Smooth muscle cell (in vitro differentiated cells): Measurements from ENCODE around the gene KCNH3. TPM values are rescaled to one million over a fixed set of nuclear protein-coding genes. Genes with fewer than 3 reads are reported as not detected.

Experiments used
- DNase-seq: peaks from one replicate; lab custom pipeline; 2025; ENCODE audit not compliant: unreplicated experiment; lab: John Stamatoyannopoulos, UW
- H2AFZ ChIP-seq: fragments of 200-600 bp; sonication (generic); 2 replicates; pipeline ENCODE4 v1.6.0; 2016; ENCODE audit warnings: antibody characterized with exemption, low read depth, mild to moderate bottlenecking
- H3F3A ChIP-seq: fragments of 200-600 bp; sonication (generic); 2 replicates; pipeline ENCODE4 v1.6.0; 2017; ENCODE audit warnings: antibody characterized with exemption, low read depth
- H3K27ac ChIP-seq: fragments of 200-600 bp; sonication (generic); 2 replicates; pipeline ENCODE4 v1.5.1; 2016; ENCODE audit warnings: low read depth, mild to moderate bottlenecking
- H3K27me3 ChIP-seq: fragments of 200-600 bp; sonication (generic); 2 replicates; pipeline ENCODE4 v1.6.1; 2016; ENCODE audit warnings: low read depth, mild to moderate bottlenecking
- H3K36me3 ChIP-seq: fragments of 200-600 bp; sonication (generic); 2 replicates; pipeline ENCODE4 v1.5.1; 2016; ENCODE audit warnings: low read depth
- H3K4me1 ChIP-seq: fragments of 200-600 bp; sonication (generic); 2 replicates; pipeline ENCODE4 v1.5.1; 2016; ENCODE audit warnings: low read depth
- H3K4me2 ChIP-seq: fragments of 200-600 bp; sonication (generic); 2 replicates; pipeline ENCODE4 v1.6.0; 2016; ENCODE audit warnings: mild to moderate bottlenecking
- H3K4me3 ChIP-seq: fragments of 200-600 bp; sonication (generic); 2 replicates; pipeline ENCODE4 v1.5.1; 2016; ENCODE audit warnings: mild to moderate bottlenecking
- H3K79me2 ChIP-seq: fragments of 200-600 bp; sonication (generic); 2 replicates; pipeline ENCODE4 v1.6.0; 2016; ENCODE audit warnings: low read depth, mild to moderate bottlenecking
- H3K9ac ChIP-seq: fragments of 200-600 bp; sonication (generic); 2 replicates; pipeline ENCODE4 v1.6.0; 2016; ENCODE audit warnings: low read depth
- H3K9me3 ChIP-seq: fragments of 200-600 bp; sonication (generic); replicated peaks from 2 replicates; pipeline ENCODE4 v1.5.1; 2016; ENCODE audit warnings: low read depth
- H4K20me1 ChIP-seq: fragments of 200-600 bp; sonication (generic); 2 replicates; pipeline ENCODE4 v1.6.0; 2016; ENCODE audit warnings: low read depth
- CTCF ChIP-seq: fragments of 200-600 bp; sonication (generic); IDR thresholded peaks from 2 replicates; pipeline ENCODE4 v1.5.1; 2017; ENCODE audit warnings: borderline replicate concordance, mild to moderate bottlenecking, antibody characterized with exemption; ENCODE audit not compliant: insufficient read depth, poor library complexity, severe bottlenecking
- WGBS: methylation state at CpG from one replicate; pipeline ENCODE4 v1.1.7; 2016; ENCODE audit warnings: low lambda C conversion rate; 5-methylcytosine and 5-hydroxymethylcytosine counted together
- polyA plus RNA-seq: library from polyadenylated mRNA; unstranded; fragments of >200 nt; fragmentation: Nextera tagmentation; extraction: Ambion mirVana; gene quantifications from 2 replicates; pipeline ENCODE4 v1.2.1, GENCODE V29; 2016
- total RNA-seq: library from RNA; depleted of rRNA; stranded (reverse); fragments of >200 nt; gene quantifications from 2 replicates; pipeline ENCODE4 v1.2.3, GENCODE V29; 2014

Gene KCNH3
- total and polyA plus RNA-seq, 2 experiments from 2014 or later = 0.09 to 0.94 TPM

DNA sequence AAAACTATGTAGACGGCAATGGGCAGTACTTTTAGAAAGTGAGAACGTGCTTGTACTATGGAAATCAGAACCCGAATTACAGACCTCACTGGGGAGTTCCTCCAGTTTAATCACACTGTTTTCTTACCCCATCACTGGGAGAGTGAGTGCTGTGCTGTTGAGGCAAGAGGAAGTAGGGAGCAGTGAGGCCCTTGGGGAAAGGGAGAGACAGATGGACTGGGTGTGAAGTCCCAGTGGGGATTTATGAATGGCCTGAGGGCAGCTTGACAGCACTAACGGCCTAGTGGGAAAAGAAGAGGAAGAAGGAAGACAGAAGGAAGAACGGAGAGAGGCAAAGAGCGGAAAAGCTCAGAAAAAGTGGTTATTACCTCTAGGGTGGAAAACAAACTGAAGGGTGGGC lies 23.4 kb downstream of the KCNH3 start:
- Histone ChIP-seq H3K4me1 (peaks cover 4% of the 10 kb centered on the region), H3K9ac (no peak overlapping the region), H3K27ac (no peak overlapping the region), H3K9me3 (no peaks in the 10 kb centered on the region), H4K20me1 (no peaks in the 10 kb centered on the region), H3F3A (no peaks in the 10 kb centered on the region), H3K4me2 (no peak overlapping the region), H3K4me3 (no peak overlapping the region), H2AFZ (no peak overlapping the region), H3K36me3 (no peaks in the 10 kb centered on the region), H3K79me2 (peaks cover 10% of the 10 kb centered on the region), H3K27me3 (no peaks in the 10 kb centered on the region)
- WGBS = 96% methylated on average over 6 of the region's 6 CpGs
- DNase-seq = no peak
- TF ChIP-seq CTCF = no peak

GRCh38 chr12:49562831-49563230 lies 24.0 kb downstream of the KCNH3 start:
- H3K36me3 ChIP-seq = no peaks in the 10 kb centered on the region
- H4K20me1 ChIP-seq = no peaks in the 10 kb centered on the region
- H3K9me3 ChIP-seq = no peaks in the 10 kb centered on the region
- no peak for DNase-seq
- no peak overlapping the region for H3K9ac ChIP-seq
- peaks cover 4% of the 10 kb centered on the region for H3K4me1 ChIP-seq
- no peak overlapping the region for H3K4me2 ChIP-seq
- no peak overlapping the region for H3K27ac ChIP-seq
- no peak overlapping the region for H3K4me3 ChIP-seq
- 98% methylated on average over 6 of the region's 6 CpGs for WGBS
- H3F3A ChIP-seq = no peaks in the 10 kb centered on the region
- H2AFZ ChIP-seq = no peak overlapping the region
- TF ChIP-seq CTCF = no peak
- peaks cover 14% of the 10 kb centered on the region for H3K79me2 ChIP-seq
- H3K27me3 ChIP-seq = no peaks in the 10 kb centered on the region

GRCh38 chr12:49563951-49564685 lies 25.3 kb downstream of the KCNH3 start:
- Histone ChIP-seq H3K79me2 (peaks cover 21% of the 10 kb centered on the region), H2AFZ (no peak overlapping the region), H3F3A (no peaks in the 10 kb centered on the region), H3K27ac (no peak overlapping the region), H3K36me3 (no peaks in the 10 kb centered on the region), H3K4me2 (no peak overlapping the region), H3K27me3 (no peaks in the 10 kb centered on the region), H3K9me3 (no peaks in the 10 kb centered on the region), H3K4me1 (peaks cover 9% of the 10 kb centered on the region), H3K9ac (no peak overlapping the region), H4K20me1 (no peaks in the 10 kb centered on the region), H3K4me3 (no peak overlapping the region)
- 96% methylated on average over 14 of the region's 14 CpGs for WGBS
- TF ChIP-seq CTCF = no peak
- DNase-seq = no peak
